ENCODE measurements around the gene MROH7. TPM values are rescaled to one million over a fixed set of nuclear protein-coding genes. Genes with fewer than 3 reads are reported as not detected.

Gene MROH7
- total RNA-seq, 1 donor from 2014 or later, result under 0.01 TPM

GRCh38 chr1:54711536-54711935 is 70.0 kb downstream of the MROH7 start:
- Histone ChIP-seq H3K36me3 (ENCODE audit: control insufficient read depth, insufficient read depth, low read length) (no peaks in the 10 kb centered on the region), H3K27me3 (ENCODE audit: control insufficient read depth, insufficient read depth, low read length) (no peaks in the 10 kb centered on the region), H3K4me3 (ENCODE audit: low read depth, low read length) (no peak overlapping the region)
- DNase-seq (ENCODE audit: low read depth) (no peak), FAIRE-seq (peak; percentile 92)
- TF ChIP-seq CTCF (IDR thresholded peaks at IDR 0.05; ENCODE audit: insufficient read depth, low read length, severe bottlenecking), result no peak

GRCh38 chr1:54714881-54715492 is 73.4 kb downstream of the MROH7 start:
- H3K27me3 ChIP-seq (ENCODE audit: control insufficient read depth, insufficient read depth, low read length), result no peaks in the 10 kb centered on the region
- no peak for TF ChIP-seq CTCF (IDR thresholded peaks at IDR 0.05; ENCODE audit: insufficient read depth, low read length, severe bottlenecking)
- no peak for FAIRE-seq
- DNase-seq (ENCODE audit: low read depth), result no peak
- peaks cover 10% of the 10 kb centered on the region for H3K36me3 ChIP-seq (ENCODE audit: control insufficient read depth, insufficient read depth, low read length)
- no peak overlapping the region for H3K4me3 ChIP-seq (ENCODE audit: low read depth, low read length)

- no peak for FAIRE-seq
- DNase-seq (ENCODE audit: low read depth), result peak; percentile 48
- peak within 1 kb of the TSS; percentile 96 for H3K4me3 ChIP-seq (ENCODE audit: low read depth, low read length)
- TF ChIP-seq CTCF (IDR thresholded peaks at IDR 0.05; ENCODE audit: insufficient read depth, low read length, severe bottlenecking), result peak; percentile 2
- no peaks in the 10 kb centered on the region for H3K27me3 ChIP-seq (ENCODE audit: control insufficient read depth, insufficient read depth, low read length)
- H3K36me3 ChIP-seq (ENCODE audit: control insufficient read depth, insufficient read depth, low read length), result peaks cover 10% of the 10 kb centered on the region
These were observed 74.1 kb downstream of the MROH7 start, which contains the start of gene TTC4 for GRCh38 chr1:54715493-54716298. TSS of gene TTC4 (plus strand) at chr1:54715861. CDS start at chr1:54715909, 48 bp downstream.

GRCh38 chr1:54716299-54717047 is 74.9 kb downstream of the MROH7 start:
- FAIRE-seq, result no peak
- no peak for TF ChIP-seq CTCF (IDR thresholded peaks at IDR 0.05; ENCODE audit: insufficient read depth, low read length, severe bottlenecking)
- Histone ChIP-seq H3K27me3 (ENCODE audit: control insufficient read depth, insufficient read depth, low read length) (no peaks in the 10 kb centered on the region), H3K4me3 (ENCODE audit: low read depth, low read length) (peak overlapping the region; percentile 96), H3K36me3 (ENCODE audit: control insufficient read depth, insufficient read depth, low read length) (peaks cover 12% of the 10 kb centered on the region)
- peak; percentile 88 for DNase-seq (ENCODE audit: low read depth)

- FAIRE-seq (no peak), DNase-seq (ENCODE audit: low read depth) (peak; percentile 34)
- Histone ChIP-seq H3K4me3 (ENCODE audit: low read depth, low read length) (no peak overlapping the region), H3K27me3 (ENCODE audit: control insufficient read depth, insufficient read depth, low read length) (no peaks in the 10 kb centered on the region), H3K36me3 (ENCODE audit: control insufficient read depth, insufficient read depth, low read length) (peaks cover 23% of the 10 kb centered on the region)
- TF ChIP-seq CTCF (IDR thresholded peaks at IDR 0.05; ENCODE audit: insufficient read depth, low read length, severe bottlenecking), result no peak
These were observed 80.1 kb downstream of the MROH7 start for GRCh38 chr1:54721719-54722118.
